ENCODE measurements around the gene CDK5. TPM values are rescaled to one million over a fixed set of nuclear protein-coding genes. Genes with fewer than 3 reads are reported as not detected.

The CDK5 gene
- total RNA-seq, 4 donors from 2014 or later, result 3.7 to 10.7 (median 5.9) TPM

DNA sequence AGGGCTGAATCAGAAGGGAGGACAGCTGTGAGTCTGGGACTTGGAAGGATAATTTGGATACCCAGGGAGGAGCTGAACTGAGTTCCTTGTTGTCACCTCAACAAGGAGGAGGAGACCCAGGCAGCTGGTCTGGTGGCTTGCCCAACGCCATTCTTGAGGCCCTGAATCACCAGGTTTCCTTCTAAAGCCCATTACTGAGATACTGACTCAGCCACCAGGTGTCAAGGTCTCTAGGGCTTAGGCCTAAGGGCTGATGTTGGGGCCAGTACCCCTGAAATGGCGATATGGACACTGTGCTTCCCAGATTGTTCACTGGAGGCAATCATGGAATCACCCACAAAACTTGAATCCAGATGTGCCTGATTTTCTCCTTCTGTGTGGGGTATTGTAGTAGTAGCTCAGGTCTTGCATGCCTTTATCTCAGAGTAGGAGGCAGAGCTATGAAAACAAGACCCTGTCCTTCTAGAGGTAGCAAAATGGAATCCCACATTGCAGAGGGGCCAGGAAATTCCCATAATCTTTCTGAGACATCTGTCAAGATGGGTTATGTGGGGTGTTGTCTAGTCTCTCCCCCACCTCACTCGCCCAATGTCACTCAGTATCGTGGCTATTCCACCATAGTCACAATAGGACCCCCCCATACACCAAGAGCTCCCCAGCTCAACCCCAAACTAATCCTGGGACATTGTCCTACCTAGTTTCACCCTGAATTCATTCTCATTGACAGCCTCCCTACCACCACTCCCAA is 31.6 kb downstream of the CDK5 start:
- in situ Hi-C loops (cut with MboI; ENCODE audit: low sequenced_read_pairs in 4 of 4), result loop anchor here in 1 of 4 donors (10.0 kb wide), 1 partner anchor 79 kb away; no protein-coding TSS in a partner anchor
- H3K27me3 ChIP-seq, result no peaks in the 10 kb centered on the region
- H3K27ac ChIP-seq, result no peak overlapping the region
- TF ChIP-seq, protein P1, sequence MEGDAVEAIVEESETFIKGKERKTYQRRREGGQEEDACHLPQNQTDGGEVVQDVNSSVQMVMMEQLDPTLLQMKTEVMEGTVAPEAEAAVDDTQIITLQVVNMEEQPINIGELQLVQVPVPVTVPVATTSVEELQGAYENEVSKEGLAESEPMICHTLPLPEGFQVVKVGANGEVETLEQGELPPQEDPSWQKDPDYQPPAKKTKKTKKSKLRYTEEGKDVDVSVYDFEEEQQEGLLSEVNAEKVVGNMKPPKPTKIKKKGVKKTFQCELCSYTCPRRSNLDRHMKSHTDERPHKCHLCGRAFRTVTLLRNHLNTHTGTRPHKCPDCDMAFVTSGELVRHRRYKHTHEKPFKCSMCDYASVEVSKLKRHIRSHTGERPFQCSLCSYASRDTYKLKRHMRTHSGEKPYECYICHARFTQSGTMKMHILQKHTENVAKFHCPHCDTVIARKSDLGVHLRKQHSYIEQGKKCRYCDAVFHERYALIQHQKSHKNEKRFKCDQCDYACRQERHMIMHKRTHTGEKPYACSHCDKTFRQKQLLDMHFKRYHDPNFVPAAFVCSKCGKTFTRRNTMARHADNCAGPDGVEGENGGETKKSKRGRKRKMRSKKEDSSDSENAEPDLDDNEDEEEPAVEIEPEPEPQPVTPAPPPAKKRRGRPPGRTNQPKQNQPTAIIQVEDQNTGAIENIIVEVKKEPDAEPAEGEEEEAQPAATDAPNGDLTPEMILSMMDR (IDR thresholded peaks at IDR 0.05 in 4 of 5, conservative IDR thresholded peaks at IDR 0.05 in 1 of 5), result no peak
- no peak for TF ChIP-seq POLR2A (IDR thresholded peaks at IDR 0.05)
- ATAC-seq, result no peak
- no peaks in the 10 kb centered on the region for H3K9me3 ChIP-seq
- DNase-seq, result no peak
- peaks cover 9 to 12% of the 10 kb centered on the region in 2 donors for H3K4me1 ChIP-seq
- intact Hi-C loops (cut with DNase I; ENCODE audit: low total_unique reads), result loop anchor here (5.0 to 10.0 kb wide), 4 partner anchors 146 to 621 kb away; partner anchors contain the start of genes ASB10 and SMARCD3
- no peak overlapping the region for H3K4me3 ChIP-seq
- H3K36me3 ChIP-seq, result no peaks in the 10 kb centered on the region

DNA sequence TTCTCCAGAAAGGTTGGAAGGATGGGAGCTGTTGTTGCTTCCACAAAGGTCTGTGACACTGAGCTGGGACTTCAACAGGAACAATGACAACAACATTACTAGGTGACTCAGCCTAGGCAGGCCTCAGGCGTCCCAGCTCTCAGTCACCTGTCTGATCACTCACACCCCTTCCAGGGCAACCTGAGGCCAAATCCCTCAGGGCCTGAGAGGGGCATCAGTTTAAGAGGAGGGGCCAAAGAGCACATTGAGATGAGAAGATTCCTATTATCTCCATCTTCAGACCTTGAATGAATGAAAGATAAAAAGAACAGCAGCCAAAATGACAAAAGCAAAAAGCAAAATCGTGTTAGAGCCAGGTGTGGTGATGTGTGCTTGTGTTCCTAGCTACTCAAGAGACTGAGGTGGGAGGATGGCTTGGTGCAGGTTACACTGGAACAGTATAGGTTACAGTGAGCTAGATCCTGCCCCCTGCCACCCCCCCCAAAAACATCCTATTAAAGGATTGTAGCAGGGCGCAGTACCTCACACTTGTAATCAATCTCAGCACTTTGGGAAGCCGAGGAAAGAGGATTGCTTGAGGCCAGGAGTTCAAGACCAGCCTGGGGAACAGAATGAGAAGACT is 33.2 kb downstream of the CDK5 start, which contains the start of gene ATG9B:
TSS of gene ATG9B (minus strand) at position 60 of the 622 bp plus-strand sequence. CDS start 71 bp downstream, outside the sequence.
- DNase-seq (no peak), ATAC-seq (no peak)
- Histone ChIP-seq H3K27me3 (peaks cover 0 to 10% (median 7%) of the 10 kb centered on the region in 3 donors), H3K36me3 (no peaks in the 10 kb centered on the region), H3K9me3 (no peaks in the 10 kb centered on the region), H3K27ac (no peak within 1 kb of the TSS), H3K4me3 (no peak within 1 kb of the TSS), H3K4me1 (peaks cover 6 to 8% of the 10 kb centered on the region in 2 donors)
- intact Hi-C loops (cut with DNase I; ENCODE audit: low total_unique reads), result loop anchor here (5.0 to 10.0 kb wide), 4 partner anchors 148 to 620 kb away; partner anchors contain the start of genes ASB10 and SMARCD3
- in situ Hi-C loops (cut with MboI; ENCODE audit: low sequenced_read_pairs in 4 of 4), result loop anchor here in 1 of 4 donors (10.0 kb wide), 1 partner anchor 80 kb away; no protein-coding TSS in a partner anchor
- TF ChIP-seq, protein P1 (IDR thresholded peaks at IDR 0.05 in 4 of 5, conservative IDR thresholded peaks at IDR 0.05 in 1 of 5), result no peak
- TF ChIP-seq POLR2A (IDR thresholded peaks at IDR 0.05), result no peak

DNA sequence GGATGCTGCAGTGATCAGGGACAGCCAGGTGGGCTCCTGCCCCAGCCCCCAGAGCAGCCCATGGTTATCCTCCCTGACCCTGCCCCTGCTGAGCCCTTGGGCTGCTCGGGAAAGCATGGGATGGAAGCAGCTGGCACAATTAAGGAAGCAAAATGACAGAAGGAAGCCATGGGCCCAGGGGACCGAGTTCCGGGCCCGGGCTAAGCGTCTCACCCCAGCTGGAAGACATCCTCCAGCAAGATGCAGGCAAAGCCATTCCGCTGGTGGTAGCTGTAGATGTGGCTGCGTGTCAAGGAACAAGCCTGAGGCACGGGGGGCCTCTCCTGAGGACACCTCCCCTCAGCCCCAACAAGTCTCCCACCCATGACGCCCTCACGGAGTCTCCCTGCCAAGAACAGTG is 34.5 kb downstream of the CDK5 start:
- Histone ChIP-seq H3K36me3 (no peaks in the 10 kb centered on the region), H3K9me3 (no peaks in the 10 kb centered on the region), H3K4me3 (no peak overlapping the region), H3K27me3 (peaks cover 7 to 17% (median 14%) of the 10 kb centered on the region in 3 donors), H3K27ac (no peak overlapping the region), H3K4me1 (peaks cover 0 to 5% of the 10 kb centered on the region in 2 donors)
- no peak for TF ChIP-seq POLR2A (IDR thresholded peaks at IDR 0.05)
- TF ChIP-seq, protein P1 (IDR thresholded peaks at IDR 0.05 in 4 of 5, conservative IDR thresholded peaks at IDR 0.05 in 1 of 5), result no peak
- intact Hi-C loops (cut with DNase I; ENCODE audit: low total_unique reads), result loop anchor here (10.0 kb wide), 1 partner anchor 618 kb away; a partner anchor contains a TSS
- in situ Hi-C loops (cut with MboI; ENCODE audit: low sequenced_read_pairs in 4 of 4), result loop anchor here in 1 of 4 donors (10.0 kb wide), 1 partner anchor 82 kb away; no protein-coding TSS in a partner anchor
- ATAC-seq (no peak), DNase-seq (no peak)

DNA sequence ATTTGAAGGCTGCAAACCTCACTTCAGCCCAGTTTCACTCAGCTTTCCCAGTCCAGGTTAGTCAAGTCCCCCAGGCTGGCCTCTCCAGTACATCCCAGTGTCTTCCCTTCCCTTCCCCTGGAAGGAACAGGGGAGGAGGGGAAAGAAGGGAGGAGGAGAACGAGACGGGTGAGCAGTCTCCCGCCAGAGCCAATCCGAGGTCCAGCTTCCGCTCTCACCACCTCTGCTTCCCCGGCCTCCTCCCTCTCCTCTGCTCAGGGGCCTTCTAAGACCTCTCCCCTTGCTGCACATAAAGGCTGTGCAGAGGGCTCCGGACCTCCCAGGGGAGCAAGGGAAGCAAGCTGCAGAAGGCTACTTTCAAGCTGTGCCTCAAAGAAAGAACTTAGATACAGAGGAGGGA is 37.5 kb downstream of the CDK5 start:
- DNase-seq (no peak), ATAC-seq (no peak)
- Histone ChIP-seq H3K36me3 (no peaks in the 10 kb centered on the region), H3K4me1 (peaks cover 6 to 8% of the 10 kb centered on the region in 2 donors), H3K27ac (no peak overlapping the region), H3K4me3 (no peak overlapping the region), H3K27me3 (peaks cover 22 to 43% (median 24%) of the 10 kb centered on the region in 3 donors), H3K9me3 (no peaks in the 10 kb centered on the region)
- in situ Hi-C loops (cut with MboI; ENCODE audit: low sequenced_read_pairs in 4 of 4) (loop anchor here in 1 of 4 donors (10.0 kb wide), 1 partner anchor 85 kb away; no protein-coding TSS in a partner anchor), intact Hi-C loops (cut with DNase I; ENCODE audit: low total_unique reads) (loop anchor here (10.0 kb wide), 1 partner anchor 615 kb away; a partner anchor contains a TSS)
- TF ChIP-seq, protein P1 (IDR thresholded peaks at IDR 0.05 in 4 of 5, conservative IDR thresholded peaks at IDR 0.05 in 1 of 5), result no peak
- TF ChIP-seq POLR2A (IDR thresholded peaks at IDR 0.05), result no peak
